Astrocyte (in vitro differentiated cells and primary cell): ENCODE data around the gene KIAA0753. TPM values are rescaled to one million over a fixed set of nuclear protein-coding genes. Genes with fewer than 3 reads are reported as not detected.

Experiments
- DNase-seq: peaks from one replicate; pipeline ENCODE4 v3.0.0-alpha.2; 2010; ENCODE audit warnings: low read depth
- FAIRE-seq: peaks from 2 replicates; lab custom pipeline; 2011; peaks lifted over from hg19 to GRCh38; lab: Jason Lieb, UNC
- H2AFZ ChIP-seq: 2 replicates; pipeline ENCODE4 v1.6.0; 2012; ENCODE audit warnings: low read depth, low read length, inconsistent platforms
- H3K27ac ChIP-seq: 2 replicates; pipeline ENCODE4 v1.5.1; 2011; ENCODE audit warnings: low read depth, low read length, inconsistent platforms
- H3K27me3 ChIP-seq: 2 replicates; pipeline ENCODE4 v1.6.0; 2011; ENCODE audit warnings: low read length, inconsistent platforms; ENCODE audit not compliant: insufficient read depth
- H3K36me3 ChIP-seq: 2 replicates; pipeline ENCODE4 v1.5.1; 2011; ENCODE audit warnings: low read length, inconsistent platforms; ENCODE audit not compliant: insufficient read depth
- H3K4me1 ChIP-seq: 2 replicates; pipeline ENCODE4 v1.5.1; 2011; ENCODE audit warnings: low read length, inconsistent platforms; ENCODE audit not compliant: insufficient read depth
- H3K4me2 ChIP-seq: 2 replicates; pipeline ENCODE4 v1.6.0; 2012; ENCODE audit warnings: low read length, inconsistent platforms
- H3K4me3 ChIP-seq: 2 replicates; pipeline ENCODE4 v1.5.1; 2011; ENCODE audit warnings: low read depth, mild to moderate bottlenecking, low read length, inconsistent platforms; ENCODE audit not compliant: insufficient read depth
- H3K79me2 ChIP-seq: 2 replicates; pipeline ENCODE4 v1.6.0; 2012; ENCODE audit warnings: mild to moderate bottlenecking, low read length, inconsistent platforms; ENCODE audit not compliant: insufficient read depth
- H3K9ac ChIP-seq: 2 replicates; pipeline ENCODE4 v1.6.0; 2012; ENCODE audit warnings: mild to moderate bottlenecking, low read length, inconsistent platforms
- H3K9me3 ChIP-seq: 2 replicates; pipeline ENCODE4 v1.5.1; 2012; ENCODE audit warnings: low read depth, mild to moderate bottlenecking, low read length, inconsistent platforms; ENCODE audit not compliant: insufficient read depth
- H4K20me1 ChIP-seq: 2 replicates; pipeline ENCODE4 v1.6.0; 2012; ENCODE audit warnings: low read length, inconsistent platforms; ENCODE audit not compliant: insufficient read depth
- H3K27ac Mint-ChIP-seq: one replicate; pipeline ENCODE4 v1.8.0; 2021; ENCODE audit warnings: mild to moderate bottlenecking, mixed read lengths; ENCODE audit not compliant: unreplicated experiment
- H3K27me3 Mint-ChIP-seq: one replicate; pipeline ENCODE4 v1.8.0; 2021; ENCODE audit warnings: low read depth, mixed read lengths; ENCODE audit not compliant: unreplicated experiment
- H3K36me3 Mint-ChIP-seq: one replicate; pipeline ENCODE4 v1.8.0; 2021; ENCODE audit warnings: low read depth, mixed read lengths; ENCODE audit not compliant: unreplicated experiment
- H3K4me1 Mint-ChIP-seq: one replicate; pipeline ENCODE4 v1.8.0; 2021; ENCODE audit warnings: low read depth, mixed read lengths; ENCODE audit not compliant: unreplicated experiment
- H3K4me3 Mint-ChIP-seq: one replicate; pipeline ENCODE4 v1.8.0; 2021; ENCODE audit warnings: mild to moderate bottlenecking, moderate library complexity, mixed read lengths; ENCODE audit not compliant: unreplicated experiment
- H3K9me3 Mint-ChIP-seq: one replicate; pipeline ENCODE4 v1.8.0; 2021; ENCODE audit warnings: mild to moderate bottlenecking, mixed read lengths; ENCODE audit not compliant: unreplicated experiment
- EZH2 ChIP-seq: IDR thresholded peaks from 2 replicates; pipeline ENCODE4 v1.6.1; 2012; ENCODE audit warnings: mild to moderate bottlenecking, low read length, inconsistent platforms; ENCODE audit not compliant: insufficient read depth
- total RNA-seq: library from RNA; stranded (reverse); gene quantifications from 2 replicates; pipeline ENCODE4 v1.2.1, GENCODE V29; 2021
- TF ChIP-seq, protein P1 (sequence below): IDR thresholded peaks from 2 replicates; pipeline ENCODE4 v1.5.1; 2011; ENCODE audit warnings: low read depth, mild to moderate bottlenecking, inconsistent platforms, low read length, moderate library complexity; ENCODE audit not compliant: insufficient read depth

Gene KIAA0753
- total RNA-seq, 1 donor from 2014 or later = 25.4 TPM

DNA sequence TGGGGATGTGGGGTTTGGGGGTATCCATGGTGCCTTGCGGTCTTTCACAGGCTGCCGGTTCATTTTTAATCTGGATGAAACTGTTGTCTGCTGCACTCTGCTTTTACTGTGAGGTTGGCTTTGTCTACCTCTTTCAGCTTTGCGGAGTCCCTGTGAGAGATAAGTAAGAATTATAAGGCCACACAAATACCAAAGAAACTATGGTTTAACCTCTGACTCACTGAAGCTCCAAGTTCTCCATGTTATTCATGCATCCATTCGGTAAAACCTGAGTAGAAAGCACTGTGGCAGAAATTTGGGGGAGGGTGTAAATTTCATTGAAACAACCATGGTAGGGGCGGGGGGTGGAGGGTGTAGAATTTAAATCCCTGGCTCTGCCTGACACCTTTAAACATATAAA lies 30.5 kb downstream of the KIAA0753 start:
- peak overlapping the region; percentile 50 for H3K27ac Mint-ChIP-seq

DNA sequence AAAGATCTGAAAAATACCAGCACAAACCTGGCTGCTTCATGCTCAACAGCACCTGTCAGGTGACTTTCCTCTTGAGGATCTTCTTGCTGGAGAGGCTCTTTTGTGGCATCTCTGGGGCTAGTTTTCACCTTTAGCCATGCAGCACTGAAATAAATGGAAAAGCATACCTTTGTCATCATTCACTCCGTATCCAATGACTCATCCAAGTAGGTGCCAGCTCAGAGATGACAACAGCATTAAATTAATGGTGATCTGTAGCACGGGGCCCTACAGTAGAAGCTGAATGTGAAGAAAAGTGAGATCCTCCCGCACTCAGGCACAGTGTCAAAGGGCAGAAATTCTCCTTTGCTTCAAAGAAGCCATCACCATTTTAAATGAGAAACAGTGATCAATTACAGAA lies 32.2 kb downstream of the KIAA0753 start:
- H3K36me3 ChIP-seq = peaks cover 45% of the 10 kb centered on the region
- DNase-seq (peak; percentile 56), FAIRE-seq (peak; percentile 26)
- Mint-ChIP-seq H3K27ac (no peak overlapping the region), H3K27me3 (no peaks in the 10 kb centered on the region), H3K36me3 (peaks cover 23% of the 10 kb centered on the region), H3K9me3 (no peaks in the 10 kb centered on the region), H3K4me3 (no peak overlapping the region), H3K4me1 (peaks cover 14% of the 10 kb centered on the region)
- H3K9me3 ChIP-seq = no peaks in the 10 kb centered on the region
- peak overlapping the region; percentile 12 for H3K27ac ChIP-seq
- H3K4me2 ChIP-seq = no peak overlapping the region
- no peak overlapping the region for H2AFZ ChIP-seq
- no peaks in the 10 kb centered on the region for H3K27me3 ChIP-seq
- TF ChIP-seq EZH2 = no peak
- TF ChIP-seq, protein P1, sequence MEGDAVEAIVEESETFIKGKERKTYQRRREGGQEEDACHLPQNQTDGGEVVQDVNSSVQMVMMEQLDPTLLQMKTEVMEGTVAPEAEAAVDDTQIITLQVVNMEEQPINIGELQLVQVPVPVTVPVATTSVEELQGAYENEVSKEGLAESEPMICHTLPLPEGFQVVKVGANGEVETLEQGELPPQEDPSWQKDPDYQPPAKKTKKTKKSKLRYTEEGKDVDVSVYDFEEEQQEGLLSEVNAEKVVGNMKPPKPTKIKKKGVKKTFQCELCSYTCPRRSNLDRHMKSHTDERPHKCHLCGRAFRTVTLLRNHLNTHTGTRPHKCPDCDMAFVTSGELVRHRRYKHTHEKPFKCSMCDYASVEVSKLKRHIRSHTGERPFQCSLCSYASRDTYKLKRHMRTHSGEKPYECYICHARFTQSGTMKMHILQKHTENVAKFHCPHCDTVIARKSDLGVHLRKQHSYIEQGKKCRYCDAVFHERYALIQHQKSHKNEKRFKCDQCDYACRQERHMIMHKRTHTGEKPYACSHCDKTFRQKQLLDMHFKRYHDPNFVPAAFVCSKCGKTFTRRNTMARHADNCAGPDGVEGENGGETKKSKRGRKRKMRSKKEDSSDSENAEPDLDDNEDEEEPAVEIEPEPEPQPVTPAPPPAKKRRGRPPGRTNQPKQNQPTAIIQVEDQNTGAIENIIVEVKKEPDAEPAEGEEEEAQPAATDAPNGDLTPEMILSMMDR = no peak
- no peak overlapping the region for H3K4me3 ChIP-seq
- peaks cover 2% of the 10 kb centered on the region for H3K79me2 ChIP-seq
- peaks cover 2% of the 10 kb centered on the region for H4K20me1 ChIP-seq
- H3K9ac ChIP-seq = no peak overlapping the region
- H3K4me1 ChIP-seq = peaks cover 5% of the 10 kb centered on the region

More for the DNA sequence above, 30.5 kb downstream of the KIAA0753 start:
- peaks cover 45% of the 10 kb centered on the region for H3K36me3 ChIP-seq
- H3K27ac ChIP-seq = no peak overlapping the region
- peak overlapping the region; percentile 37 for H3K4me2 ChIP-seq
- no peak overlapping the region for H2AFZ ChIP-seq
- H3K4me1 ChIP-seq = peaks cover 5% of the 10 kb centered on the region
- Mint-ChIP-seq H3K36me3 (peaks cover 20% of the 10 kb centered on the region), H3K4me1 (peaks cover 14% of the 10 kb centered on the region), H3K9me3 (no peaks in the 10 kb centered on the region), H3K4me3 (no peak overlapping the region), H3K27me3 (no peaks in the 10 kb centered on the region)
- peaks cover 4% of the 10 kb centered on the region for H4K20me1 ChIP-seq
- peaks cover 5% of the 10 kb centered on the region for H3K79me2 ChIP-seq
- no peaks in the 10 kb centered on the region for H3K9me3 ChIP-seq
- FAIRE-seq = no peak
- H3K9ac ChIP-seq = no peak overlapping the region
- DNase-seq = peak; percentile 54
- H3K4me3 ChIP-seq = no peak overlapping the region
- TF ChIP-seq, protein P1 = no peak
- TF ChIP-seq EZH2 = no peak
- no peaks in the 10 kb centered on the region for H3K27me3 ChIP-seq

DNA sequence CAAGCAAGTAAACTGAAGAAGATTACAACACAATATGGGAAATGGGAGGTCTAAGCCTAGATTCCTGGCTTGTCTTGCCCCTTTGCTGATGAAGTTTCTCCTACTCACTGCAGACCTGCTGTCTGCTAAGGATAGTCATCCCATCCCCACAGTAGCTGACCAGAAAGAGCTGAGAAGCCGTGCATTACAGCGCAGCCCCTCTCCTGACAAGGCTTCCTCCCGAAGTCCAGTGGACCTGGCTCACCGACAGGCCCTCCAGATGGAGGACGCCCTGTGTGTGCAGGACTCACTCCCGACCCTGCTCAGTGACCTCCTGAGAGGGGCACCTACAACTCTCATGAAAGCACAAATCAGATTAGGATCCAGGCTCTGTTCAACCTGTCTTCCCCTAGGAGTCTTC lies 35.4 kb downstream of the KIAA0753 start:
- peaks cover 49% of the 10 kb centered on the region for H3K36me3 ChIP-seq
- Mint-ChIP-seq H3K27me3 (no peaks in the 10 kb centered on the region), H3K4me1 (peaks cover 14% of the 10 kb centered on the region), H3K4me3 (no peak overlapping the region), H3K27ac (no peak overlapping the region), H3K36me3 (peaks cover 31% of the 10 kb centered on the region), H3K9me3 (no peaks in the 10 kb centered on the region)
- H3K9ac ChIP-seq = no peak overlapping the region
- H2AFZ ChIP-seq = no peak overlapping the region
- H3K4me3 ChIP-seq = no peak overlapping the region
- H3K27ac ChIP-seq = no peak overlapping the region
- no peaks in the 10 kb centered on the region for H3K79me2 ChIP-seq
- no peak for TF ChIP-seq EZH2
- TF ChIP-seq, protein P1 = no peak
- peaks cover 14% of the 10 kb centered on the region for H4K20me1 ChIP-seq
- H3K4me2 ChIP-seq = no peak overlapping the region
- H3K27me3 ChIP-seq = no peaks in the 10 kb centered on the region
- FAIRE-seq (no peak), DNase-seq (no peak)
- peaks cover 5% of the 10 kb centered on the region for H3K4me1 ChIP-seq
- no peaks in the 10 kb centered on the region for H3K9me3 ChIP-seq
